ENCODE data around the gene RPTOR. TPM values are rescaled to one million over a fixed set of nuclear protein-coding genes. Genes with fewer than 3 reads are reported as not detected.

Gene RPTOR
- total and polyA plus RNA-seq, 4 experiments from 2014 or later: 2.4 to 51.8 (median 29.6) TPM

- Mint-ChIP-seq H3K4me1 (peaks cover 54 to 90% (median 77%) of the 10 kb centered on the region in 4 donors), H3K27me3 (no peaks in the 10 kb centered on the region), H3K27ac (peak overlapping the region; percentile 76 to 96 (median 85)), H3K9me3 (no peaks in the 10 kb centered on the region), H3K4me3 (peak overlapping the region; percentile 29 to 88 (median 84)), H3K36me3 (peaks cover 3 to 19% of the 10 kb centered on the region in 2 donors)
- peaks cover 66% of the 10 kb centered on the region for H3K4me1 ChIP-seq (ENCODE audit: insufficient read depth, low read length)
- CTCF ChIA-PET (ENCODE audit: partially characterized antibody): no interaction called here
- H3K4me3 ChIP-seq (ENCODE audit: low read length in 2 of 2): no peak overlapping the region
- POLR2A ChIA-PET (ENCODE audit: partially characterized antibody): interaction anchor here (1.0 kb wide), 2 partner anchors 37 to 53 kb away, joined by 3 read pairs; no protein-coding TSS in a partner anchor
- no peaks in the 10 kb centered on the region for H3K27me3 ChIP-seq (ENCODE audit: insufficient read depth, low read length)
- no peaks in the 10 kb centered on the region for H3K9me3 ChIP-seq (ENCODE audit: control insufficient read depth in 1 of 2, low read length in 2 of 2)
- no peak for DNase-seq
- intact Hi-C loops (cut with micrococcal nuclease): loop anchor here (2.0 to 10.0 kb wide), 3 partner anchors 17 to 229 kb away; no protein-coding TSS in a partner anchor
- no peaks in the 10 kb centered on the region for H3K36me3 ChIP-seq (ENCODE audit: insufficient read depth, low read length)
- no peak overlapping the region for H3K27ac ChIP-seq (ENCODE audit: low read depth, low read length)
These were observed 121.2 kb downstream of the RPTOR start for GRCh38 chr17:80665792-80666191.

DNA sequence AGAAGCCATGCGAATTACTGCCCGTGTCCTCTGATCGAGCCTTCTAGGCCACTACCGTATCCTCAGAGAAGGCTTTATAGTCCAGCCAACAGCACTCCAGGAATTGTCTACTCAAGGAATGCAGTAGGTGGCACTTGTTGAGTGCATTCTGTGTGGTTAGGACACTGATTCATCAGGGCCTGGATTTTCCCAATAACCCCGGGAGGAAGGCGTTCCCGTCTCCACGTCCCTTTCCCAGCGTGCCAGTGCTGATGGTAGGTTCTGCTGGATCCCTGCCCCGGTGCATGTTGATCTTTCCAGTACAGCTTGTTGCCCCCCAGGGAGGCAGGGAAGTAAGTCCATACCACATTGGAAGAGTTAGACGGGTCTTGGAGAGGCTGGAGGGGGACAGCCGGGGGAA, 122.2 kb downstream of the RPTOR start:
- no peak overlapping the region for H3K4me3 ChIP-seq (ENCODE audit: low read length in 2 of 2)
- Mint-ChIP-seq H3K27ac (peak overlapping the region in 5 of 7 donors; percentile 25 to 87 (median 80)), H3K4me3 (peak overlapping the region in 6 of 8 donors; percentile 11 to 78 (median 61)), H3K27me3 (no peaks in the 10 kb centered on the region), H3K4me1 (peaks cover 54 to 97% (median 80%) of the 10 kb centered on the region in 4 donors), H3K9me3 (no peaks in the 10 kb centered on the region), H3K36me3 (peaks cover 8 to 23% of the 10 kb centered on the region in 2 donors)
- peaks cover 66% of the 10 kb centered on the region for H3K4me1 ChIP-seq (ENCODE audit: insufficient read depth, low read length)
- CTCF ChIA-PET (ENCODE audit: partially characterized antibody): no interaction called here
- H3K27me3 ChIP-seq (ENCODE audit: insufficient read depth, low read length): no peaks in the 10 kb centered on the region
- no peak overlapping the region for H3K27ac ChIP-seq (ENCODE audit: low read depth, low read length)
- H3K36me3 ChIP-seq (ENCODE audit: insufficient read depth, low read length): no peaks in the 10 kb centered on the region
- no peaks in the 10 kb centered on the region for H3K9me3 ChIP-seq (ENCODE audit: control insufficient read depth in 1 of 2, low read length in 2 of 2)
- intact Hi-C loops (cut with micrococcal nuclease): loop anchor here (10.0 kb wide), 2 partner anchors 198 to 228 kb away; no protein-coding TSS in a partner anchor
- POLR2A ChIA-PET (ENCODE audit: partially characterized antibody): interaction anchor here (1.2 kb wide), 1 partner anchor 15 kb away, joined by 3 read pairs; no protein-coding TSS in a partner anchor
- DNase-seq: no peak

GRCh38 chr17:80667462-80668277, 123.0 kb downstream of the RPTOR start:
- no peaks in the 10 kb centered on the region for H3K27me3 ChIP-seq (ENCODE audit: insufficient read depth, low read length)
- peak in 2 of 5 donors; percentile 34 to 35 for DNase-seq
- POLR2A ChIA-PET (ENCODE audit: partially characterized antibody): interaction anchor here (1.3 kb wide), 1 partner anchor 213 kb away, joined by 4 read pairs; no protein-coding TSS in a partner anchor
- H3K36me3 Mint-ChIP-seq: peaks cover 8 to 24% of the 10 kb centered on the region in 2 donors
- peaks cover 51 to 89% (median 73%) of the 10 kb centered on the region in 4 donors for H3K4me1 Mint-ChIP-seq
- no peaks in the 10 kb centered on the region for H3K27me3 Mint-ChIP-seq
- no peak overlapping the region for H3K4me3 ChIP-seq (ENCODE audit: low read length in 2 of 2)
- no peaks in the 10 kb centered on the region for H3K36me3 ChIP-seq (ENCODE audit: insufficient read depth, low read length)
- CTCF ChIA-PET (ENCODE audit: partially characterized antibody): no interaction called here
- H3K4me3 Mint-ChIP-seq: peak overlapping the region in 7 of 8 donors; percentile 15 to 78 (median 63)
- intact Hi-C loops (cut with micrococcal nuclease): loop anchor here (10.0 kb wide), 2 partner anchors 197 to 227 kb away; no protein-coding TSS in a partner anchor
- H3K27ac ChIP-seq (ENCODE audit: low read depth, low read length): no peak overlapping the region
- H3K9me3 Mint-ChIP-seq: no peaks in the 10 kb centered on the region
- H3K4me1 ChIP-seq (ENCODE audit: insufficient read depth, low read length): peaks cover 63% of the 10 kb centered on the region
- H3K27ac Mint-ChIP-seq: peak overlapping the region in 6 of 7 donors; percentile 67 to 87 (median 81)
- H3K9me3 ChIP-seq (ENCODE audit: control insufficient read depth in 1 of 2, low read length in 2 of 2): no peaks in the 10 kb centered on the region

DNA sequence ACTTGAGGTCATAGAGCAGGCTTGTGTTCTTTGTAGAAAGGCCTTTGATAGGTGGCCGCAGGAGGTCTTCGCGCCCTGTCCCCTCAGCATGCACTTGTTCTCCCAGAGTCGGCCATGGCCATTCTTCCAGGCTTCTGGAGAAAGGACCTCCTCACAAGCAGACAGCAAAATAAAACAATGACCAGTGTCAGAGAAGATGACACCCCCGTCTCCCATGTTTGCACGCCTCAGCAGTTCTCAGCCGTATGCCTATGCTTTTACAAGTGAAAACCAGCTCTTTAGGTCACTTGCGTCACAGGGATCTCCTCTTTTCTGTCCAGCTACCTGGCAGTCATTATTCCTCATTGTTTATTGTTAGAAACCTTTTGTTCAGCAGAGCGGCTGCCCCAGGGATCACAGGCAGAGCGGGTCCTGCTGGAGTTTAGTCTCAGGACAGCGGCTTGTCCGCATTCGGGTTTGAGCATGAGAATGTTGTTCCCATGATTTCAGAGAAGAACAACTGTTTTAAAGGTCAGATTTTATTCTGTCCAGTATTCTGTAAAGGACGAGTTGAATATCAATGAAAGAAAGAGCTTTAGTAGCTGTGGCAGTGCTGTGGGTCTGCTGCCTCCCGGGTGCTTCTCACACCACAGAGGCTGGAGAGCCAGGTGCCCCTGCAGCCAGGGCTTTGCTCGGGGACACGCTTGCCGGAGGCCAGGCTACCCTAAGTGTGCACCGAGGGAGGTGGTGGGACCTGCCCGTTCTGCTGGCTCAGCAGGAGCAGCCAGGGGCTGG, 123.9 kb downstream of the RPTOR start:
- CTCF ChIA-PET (ENCODE audit: partially characterized antibody): no interaction called here
- peak overlapping the region in 5 of 7 donors; percentile 78 to 87 (median 82) for H3K27ac Mint-ChIP-seq

DNA sequence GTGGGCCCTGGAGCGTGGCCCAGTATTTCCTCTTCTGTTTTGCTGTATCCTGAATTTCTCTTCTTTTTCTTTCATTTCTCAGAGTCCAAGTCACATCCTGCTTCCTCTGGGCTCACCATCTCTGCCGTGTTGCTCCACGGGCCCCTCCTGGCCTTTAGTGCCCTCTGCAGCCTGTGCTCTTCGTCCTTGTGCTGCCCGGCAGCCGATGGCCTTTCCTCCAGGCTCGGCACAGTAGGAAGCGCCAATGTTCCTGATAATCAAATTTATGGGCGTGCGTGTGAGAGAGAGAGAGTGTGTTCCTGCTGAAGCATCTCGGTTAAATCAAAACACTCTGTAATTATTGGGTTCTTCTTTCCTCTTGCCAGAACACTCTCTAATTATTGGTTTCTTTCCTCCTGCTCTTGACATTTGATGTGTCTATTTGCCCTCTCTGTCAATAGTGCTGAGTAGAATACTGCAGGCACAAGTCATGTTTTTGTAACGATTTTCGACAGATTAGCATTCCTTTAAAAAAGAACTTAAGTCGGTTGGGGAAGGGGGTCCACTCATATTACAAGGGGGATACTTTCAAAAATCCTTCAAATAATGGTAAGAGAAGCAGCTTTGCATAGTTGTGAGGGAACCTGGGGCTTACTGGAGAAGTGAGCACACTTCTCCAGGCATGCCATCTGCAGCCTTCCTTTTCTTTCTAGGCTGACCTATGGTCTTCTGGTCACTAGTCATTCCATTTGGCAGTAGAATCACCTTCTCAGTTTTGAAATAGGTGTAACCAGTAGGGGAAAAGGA, 126.6 kb downstream of the RPTOR start:
- no peaks in the 10 kb centered on the region for H3K9me3 ChIP-seq (ENCODE audit: control insufficient read depth in 1 of 2, low read length in 2 of 2)
- Mint-ChIP-seq H3K36me3 (peaks cover 5 to 29% of the 10 kb centered on the region in 2 donors), H3K4me3 (no peak overlapping the region), H3K27me3 (no peaks in the 10 kb centered on the region), H3K9me3 (no peaks in the 10 kb centered on the region), H3K27ac (peak overlapping the region in 3 of 7 donors; percentile 22 to 55 (median 38)), H3K4me1 (peaks cover 43 to 79% (median 61%) of the 10 kb centered on the region in 4 donors)
- peaks cover 42% of the 10 kb centered on the region for H3K4me1 ChIP-seq (ENCODE audit: insufficient read depth, low read length)
- no peaks in the 10 kb centered on the region for H3K36me3 ChIP-seq (ENCODE audit: insufficient read depth, low read length)
- DNase-seq: no peak
- H3K27me3 ChIP-seq (ENCODE audit: insufficient read depth, low read length): no peaks in the 10 kb centered on the region
- H3K4me3 ChIP-seq (ENCODE audit: low read length in 2 of 2): no peak overlapping the region
- no peak overlapping the region for H3K27ac ChIP-seq (ENCODE audit: low read depth, low read length)
- POLR2A ChIA-PET (ENCODE audit: partially characterized antibody): no interaction called here
- intact Hi-C loops (cut with micrococcal nuclease): no loop called here
- CTCF ChIA-PET (ENCODE audit: partially characterized antibody): no interaction called here

More for the DNA sequence above, 123.9 kb downstream of the RPTOR start:
- Mint-ChIP-seq H3K9me3 (no peaks in the 10 kb centered on the region), H3K4me1 (peaks cover 52 to 89% (median 72%) of the 10 kb centered on the region in 4 donors), H3K27me3 (no peaks in the 10 kb centered on the region), H3K36me3 (peaks cover 8 to 27% of the 10 kb centered on the region in 2 donors), H3K4me3 (peak overlapping the region; percentile 5 to 78 (median 59))
- no peaks in the 10 kb centered on the region for H3K36me3 ChIP-seq (ENCODE audit: insufficient read depth, low read length)
- no peaks in the 10 kb centered on the region for H3K9me3 ChIP-seq (ENCODE audit: control insufficient read depth in 1 of 2, low read length in 2 of 2)
- POLR2A ChIA-PET (ENCODE audit: partially characterized antibody): interaction anchor here (1.3 to 1.8 kb wide), 2 partner anchors 21 to 214 kb away, joined by 4 to 6 read pairs; no protein-coding TSS in a partner anchor
- intact Hi-C loops (cut with micrococcal nuclease): loop anchor here (10.0 kb wide), 2 partner anchors 196 to 226 kb away; no protein-coding TSS in a partner anchor
- no peak for DNase-seq
- no peak overlapping the region for H3K4me3 ChIP-seq (ENCODE audit: low read length in 2 of 2)
- no peak overlapping the region for H3K27ac ChIP-seq (ENCODE audit: low read depth, low read length)
- no peaks in the 10 kb centered on the region for H3K27me3 ChIP-seq (ENCODE audit: insufficient read depth, low read length)
- H3K4me1 ChIP-seq (ENCODE audit: insufficient read depth, low read length): peaks cover 61% of the 10 kb centered on the region

GRCh38 chr17:80671825-80672110, 127.1 kb downstream of the RPTOR start:
- no peaks in the 10 kb centered on the region for H3K27me3 Mint-ChIP-seq
- intact Hi-C loops (cut with micrococcal nuclease): no loop called here

More at GRCh38 chr17:80671825-80672110, 127.1 kb downstream of the RPTOR start:
- Histone ChIP-seq H3K36me3 (ENCODE audit: insufficient read depth, low read length) (no peaks in the 10 kb centered on the region), H3K9me3 (ENCODE audit: control insufficient read depth in 1 of 2, low read length in 2 of 2) (no peaks in the 10 kb centered on the region), H3K4me3 (ENCODE audit: low read length in 2 of 2) (no peak overlapping the region), H3K4me1 (ENCODE audit: insufficient read depth, low read length) (peaks cover 37% of the 10 kb centered on the region), H3K27me3 (ENCODE audit: insufficient read depth, low read length) (no peaks in the 10 kb centered on the region), H3K27ac (ENCODE audit: low read depth, low read length) (no peak overlapping the region)
- Mint-ChIP-seq H3K4me1 (peaks cover 39 to 79% (median 57%) of the 10 kb centered on the region in 4 donors), H3K36me3 (peaks cover 5 to 27% of the 10 kb centered on the region in 2 donors), H3K9me3 (no peaks in the 10 kb centered on the region), H3K4me3 (no peak overlapping the region), H3K27ac (no peak overlapping the region)
- no peak for DNase-seq
- POLR2A ChIA-PET (ENCODE audit: partially characterized antibody): no interaction called here
- CTCF ChIA-PET (ENCODE audit: partially characterized antibody): interaction anchor here (1.0 kb wide), 1 partner anchor 96 kb away, joined by 3 read pairs; no protein-coding TSS in a partner anchor

All from CD4-positive, alpha-beta memory T cell (primary cell).